H1 (cell line): ENCODE data around the gene TMC4. TPM values are rescaled to one million over a fixed set of nuclear protein-coding genes. Genes with fewer than 3 reads are reported as not detected.

Source experiments
- CTCF ChIA-PET: fragments of 300-600 bp; sonication (Branson Sonifier 250); formaldehyde crosslinking; loops from one replicate; lab custom pipeline; 2021; ENCODE audit not compliant: partially characterized antibody; lab: Charles Lee
- POLR2A ChIA-PET: fragments of 300-600 bp; sonication (Branson Sonifier 250); formaldehyde crosslinking; loops from one replicate; lab custom pipeline; 2021; ENCODE audit warnings: inconsistent platforms; ENCODE audit not compliant: partially characterized antibody; lab: Charles Lee
- DNase-seq, 2 experiments: peaks; one replicate each; pipeline versions ENCODE4 v3.0.0 to v3.0.0-alpha.2; 2010 to 2022; ENCODE audit warnings: low spot score in 2 of 2, low read depth in 1 of 2, mixed read lengths in 1 of 2
- FAIRE-seq: peaks from 2 replicates; lab custom pipeline; 2011; peaks lifted over from hg19 to GRCh38; lab: Jason Lieb, UNC
- H2AFZ ChIP-seq: 2 replicates; pipeline ENCODE4 v1.8.1; 2012; ENCODE audit warnings: low read length, inconsistent platforms
- H2AK5ac ChIP-seq: 2 replicates; pipeline ENCODE4 v1.6.1; 2013; ENCODE audit warnings: low read depth, low read length
- H2BK120ac ChIP-seq: replicated peaks from 2 replicates; pipeline ENCODE3; 2013; ENCODE audit warnings: low read depth, low read length, inconsistent platforms
- H2BK12ac ChIP-seq: 2 replicates; pipeline ENCODE4 v1.6.1; 2013; ENCODE audit warnings: low read depth, low read length
- H2BK15ac ChIP-seq: 2 replicates; pipeline ENCODE4 v1.6.1; 2013; ENCODE audit warnings: low read length
- H2BK20ac ChIP-seq: 2 replicates; pipeline ENCODE4 v1.6.1; 2013; ENCODE audit warnings: low read length
- H2BK5ac ChIP-seq: 2 replicates; pipeline ENCODE4 v1.6.1; 2013; ENCODE audit warnings: low read depth, low read length
- H3K14ac ChIP-seq: 2 replicates; pipeline ENCODE4 v1.6.1; 2013; ENCODE audit warnings: inconsistent platforms; ENCODE audit not compliant: insufficient read length
- H3K18ac ChIP-seq: 2 replicates; pipeline ENCODE4 v1.6.1; 2013; ENCODE audit warnings: low read length; ENCODE audit errors: extremely low read depth
- H3K23ac ChIP-seq: 2 replicates; pipeline ENCODE4 v1.6.1; 2013; ENCODE audit warnings: inconsistent platforms; ENCODE audit not compliant: insufficient read length
- H3K23me2 ChIP-seq: 2 replicates; pipeline ENCODE4 v1.6.1; 2013; ENCODE audit warnings: low read depth, low read length
- H3K27ac ChIP-seq: 2 replicates; pipeline ENCODE4 v1.6.1; 2011; ENCODE audit warnings: low read depth, low read length, inconsistent platforms
- H3K27me3 ChIP-seq, 4 experiments: replicated peaks in 1 of 4; 1 replicate in 1 of 4; 2 replicates in 3 of 4; pipeline versions ENCODE4 v1.6.1 to v1.8.1; 2011 to 2013; ENCODE audit warnings: low read length in 3 of 4, mild to moderate bottlenecking in 3 of 4, inconsistent platforms in 2 of 4, mixed read lengths in 2 of 4, moderate library complexity in 1 of 4; ENCODE audit not compliant: control insufficient read depth in 3 of 4, insufficient read depth in 3 of 4; ENCODE audit errors: extremely low read depth in 1 of 4
- H3K36me3 ChIP-seq, 4 experiments: 2 replicates each; pipeline versions ENCODE4 v1.6.1 to v1.8.1; 2011 to 2013; ENCODE audit warnings: mild to moderate bottlenecking in 4 of 4, low read length in 3 of 4, moderate library complexity in 2 of 4, control low read depth in 1 of 4, inconsistent platforms in 1 of 4; ENCODE audit not compliant: insufficient read depth in 4 of 4, control insufficient read depth in 2 of 4
- H3K4ac ChIP-seq: replicated peaks from 2 replicates; pipeline ENCODE3; 2013; ENCODE audit warnings: low read length, low read depth, mixed read lengths, inconsistent platforms; ENCODE audit not compliant: insufficient read length
- H3K4me1 ChIP-seq, 4 experiments: replicated peaks in 1 of 4; 1 replicate in 1 of 4; 2 replicates in 3 of 4; pipeline versions ENCODE4 v1.6.1 to v1.8.1; 2011 to 2013; ENCODE audit warnings: low read length in 3 of 4, inconsistent platforms in 2 of 4, mixed read lengths in 1 of 4; ENCODE audit not compliant: insufficient read depth in 4 of 4, control insufficient read depth in 3 of 4
- H3K4me2 ChIP-seq, 2 experiments: 2 replicates each; pipeline versions ENCODE4 v1.6.1 to v1.8.1; 2011 to 2013; ENCODE audit warnings: low read depth in 2 of 2, low read length in 2 of 2, control low read depth in 1 of 2, inconsistent platforms in 1 of 2, mild to moderate bottlenecking in 1 of 2; ENCODE audit not compliant: insufficient read depth in 1 of 2
- H3K4me3 ChIP-seq, 4 experiments: fragments of 200-600, 300-600 bp in 1 of 4; sonication (generic), shearing (Covaris generic), sonication (Bioruptor Twin) in 1 of 4; 2 replicates each; pipeline versions ENCODE4 v1.5.1 to v1.8.1; 2011 to 2016; ENCODE audit warnings: low read length in 4 of 4, low read depth in 3 of 4, control low read depth in 2 of 4, inconsistent platforms in 2 of 4, mild to moderate bottlenecking in 2 of 4, mixed read lengths in 1 of 4, moderate library complexity in 1 of 4; ENCODE audit not compliant: insufficient read depth in 2 of 4; ENCODE audit errors: extremely low read depth in 1 of 4
- H3K56ac ChIP-seq: replicated peaks from 2 replicates; pipeline ENCODE3; 2013; ENCODE audit warnings: low read depth, mild to moderate bottlenecking, mixed read lengths, low read length, inconsistent platforms; ENCODE audit not compliant: insufficient read length
- H3K79me1 ChIP-seq: 2 replicates; pipeline ENCODE4 v1.6.1; 2013; ENCODE audit warnings: low read depth, low read length, control low read depth
- H3K79me2 ChIP-seq, 2 experiments: 2 replicates each; pipeline versions ENCODE4 v1.6.1 to v1.8.1; 2012 to 2013; ENCODE audit warnings: low read length in 2 of 2, mild to moderate bottlenecking in 2 of 2, inconsistent platforms in 1 of 2; ENCODE audit not compliant: insufficient read depth in 2 of 2, control insufficient read depth in 1 of 2
- H3K9ac ChIP-seq, 4 experiments: replicated peaks in 1 of 4; 1 replicate in 1 of 4; 2 replicates in 3 of 4; pipeline versions ENCODE4 v1.6.1 to v1.8.1; 2011 to 2013; ENCODE audit warnings: low read depth in 3 of 4, low read length in 3 of 4, control low read depth in 2 of 4, mild to moderate bottlenecking in 2 of 4, moderate library complexity in 2 of 4, inconsistent platforms in 1 of 4; ENCODE audit errors: extremely low read depth in 1 of 4
- H3K9me3 ChIP-seq, 2 experiments: 2 replicates each; pipeline versions ENCODE4 v1.6.1 to v1.8.1; 2012 to 2013; ENCODE audit warnings: mild to moderate bottlenecking in 2 of 2, moderate library complexity in 2 of 2, control low read depth in 1 of 2, inconsistent platforms in 1 of 2, low read depth in 1 of 2, low read length in 1 of 2, mixed read lengths in 1 of 2; ENCODE audit not compliant: insufficient read depth in 2 of 2
- H4K20me1 ChIP-seq, 2 experiments: replicated peaks in 1 of 2; 2 replicates each; pipeline versions ENCODE3 to v1.8.1; 2011 to 2013; ENCODE audit warnings: inconsistent platforms in 2 of 2, low read length in 2 of 2, mild to moderate bottlenecking in 1 of 2; ENCODE audit not compliant: insufficient read depth in 2 of 2, control insufficient read depth in 1 of 2
- H4K5ac ChIP-seq: 2 replicates; pipeline ENCODE4 v1.6.1; 2013; ENCODE audit warnings: low read length, low read depth, mixed read lengths, inconsistent platforms; ENCODE audit not compliant: insufficient read length
- H4K8ac ChIP-seq: 2 replicates; pipeline ENCODE4 v1.8.0; 2013; ENCODE audit warnings: mild to moderate bottlenecking, moderate library complexity, low read length, inconsistent platforms; ENCODE audit not compliant: insufficient read depth; ENCODE audit errors: extremely low read depth
- H4K91ac ChIP-seq: replicated peaks from 2 replicates; pipeline ENCODE3; 2013; ENCODE audit warnings: low read length, mixed read lengths, inconsistent platforms; ENCODE audit not compliant: insufficient read length
- CEBPB ChIP-seq: IDR thresholded peaks from 2 replicates; pipeline ENCODE4 v1.6.1; 2012; ENCODE audit warnings: low read depth, low read length
- EP300 ChIP-seq, 2 experiments: IDR thresholded peaks; 1 replicate in 1 of 2; 2 replicates in 1 of 2; pipeline ENCODE4 v1.6.1; 2011 to 2012; ENCODE audit warnings: low read depth in 2 of 2, low read length in 2 of 2, mild to moderate bottlenecking in 2 of 2, borderline replicate concordance in 1 of 2, inconsistent platforms in 1 of 2, moderate library complexity in 1 of 2
- SIRT6 ChIP-seq: IDR thresholded peaks from one replicate; pipeline ENCODE4 v1.7.1; 2012; ENCODE audit warnings: low read length, inconsistent platforms
- WGBS, 2 experiments: shearing (Covaris generic) in 1 of 2; methylation state at CpG; one replicate each; pipeline versions ENCODE4 v1.1.6 to v1.1.7; 2013 to 2015; ENCODE audit warnings: low lambda C conversion rate in 2 of 2, mixed read lengths in 2 of 2, inconsistent platforms in 1 of 2, low coverage in 1 of 2, missing lambda C conversion rate in 1 of 2; ENCODE audit not compliant: insufficient replicate concordance in 2 of 2, insufficient coverage in 1 of 2, insufficient read length in 1 of 2; ENCODE audit errors: extremely low coverage in 1 of 2, missing lambda C conversion rate in 1 of 2; 5-methylcytosine and 5-hydroxymethylcytosine counted together
- polyA plus RNA-seq, 7 experiments: library from polyadenylated mRNA; depleted of rRNA in 3 of 7; stranded (reverse) in 5 of 7; unstranded in 2 of 7; fragments of >200 nt in 5 of 7; fragments of 200-250 nt in 2 of 7; gene quantifications; 1 replicate in 5 of 7; 2 replicates in 1 of 7; 4 replicates in 1 of 7; pipeline versions ENCODE4 v1.2.1 to v1.2.3, GENCODE V29; 2011 to 2013; ENCODE audit warnings: missing spikeins in 2 of 7, mixed read lengths in 2 of 7
- total RNA-seq: library from RNA; stranded (reverse); fragmentation: NEBNext Ultra II Directional; extraction: Animal tissue kit (Norgen Biotek cat#: 25700); gene quantifications from 2 replicates; pipeline ENCODE4 v1.2.1, GENCODE V29; 2021

Gene TMC4
- total and polyA plus RNA-seq, 2 of the 8 experiments (the other 6 are each of a cell fraction or from before 2014, with no cell fraction given), result 5.5 to 6.3 TPM

DNA sequence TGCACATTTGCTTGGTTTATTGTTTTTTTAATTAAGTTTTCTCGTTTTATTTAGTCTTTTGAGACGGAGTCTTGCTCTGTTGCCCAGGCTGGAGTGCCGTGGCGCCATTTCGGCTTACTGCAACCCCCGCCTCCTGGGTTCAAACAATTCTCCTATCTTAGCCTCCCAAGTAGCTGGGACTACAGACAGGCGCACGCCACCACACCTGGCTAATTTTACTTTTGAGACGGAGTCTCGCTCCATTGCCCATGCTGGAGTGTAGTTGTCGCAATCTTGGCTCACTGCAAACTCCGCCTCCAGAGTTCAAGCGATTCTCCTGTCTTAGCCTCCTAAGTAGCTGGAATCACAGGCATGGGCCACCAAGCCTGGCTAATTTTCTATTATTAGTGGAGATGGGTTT lies 29.0 kb upstream of the TMC4 start:
- FAIRE-seq, result no peak
- ChIA-PET POLR2A (interaction anchor here (0.9 to 28.7 kb wide), 25 partner anchors 5 to 260 kb away, joined by 3 to 909 read pairs (median 6); partner anchors contain the start of genes LILRB2, LILRB3, LILRB5 and MBOAT7), CTCF (interaction anchor here (0.6 to 2.9 kb wide), 4 partner anchors 9 to 1322 kb away, joined by 3 to 7 read pairs (median 6); partner anchors contain the start of gene TMC4)
- H3K4me3 ChIP-seq, result peak overlapping the region; percentile 81 to 96 (median 93)
- no peak overlapping the region for H4K5ac ChIP-seq
- peak overlapping the region; percentile 60 to 90 for H3K4me2 ChIP-seq
- no peak overlapping the region for H2AK5ac ChIP-seq
- no peak overlapping the region for H3K27ac ChIP-seq
- peak overlapping the region; percentile 98 to 99 (median 98) for H3K9ac ChIP-seq
- H4K8ac ChIP-seq, result no peak overlapping the region
- no peak overlapping the region for H3K56ac ChIP-seq
- H3K23me2 ChIP-seq, result peaks cover 20% of the 10 kb centered on the region
- no peak overlapping the region for H4K91ac ChIP-seq
- no peak overlapping the region for H2AFZ ChIP-seq
- peaks cover 12 to 25% (median 17%) of the 10 kb centered on the region in 4 experiments for H3K4me1 ChIP-seq
- no peaks in the 10 kb centered on the region for H3K27me3 ChIP-seq
- H3K79me2 ChIP-seq, result peaks cover 32 to 64% of the 10 kb centered on the region in 2 experiments
- DNase-seq, result no peak
- no peak overlapping the region for H2BK20ac ChIP-seq
- peaks cover 41 to 58% (median 51%) of the 10 kb centered on the region in 4 experiments for H3K36me3 ChIP-seq
- no peak overlapping the region for H2BK12ac ChIP-seq
- TF ChIP-seq CEBPB, result 0 out of 2 replicates have a peak, but pooled peaks have one; percentile 10
- no peak for TF ChIP-seq EP300 (IDR thresholded peaks at IDR 0.05; ENCODE audit: borderline replicate concordance in 1 of 2, low read depth in 2 of 2, low read length in 2 of 2)
- no peak for TF ChIP-seq SIRT6
- peaks cover 46 to 51% of the 10 kb centered on the region in 2 experiments for H4K20me1 ChIP-seq
- H3K4ac ChIP-seq, result no peak overlapping the region
- H3K79me1 ChIP-seq, result peaks cover 14% of the 10 kb centered on the region
- no peak overlapping the region for H3K23ac ChIP-seq
- no peak overlapping the region for H3K18ac ChIP-seq
- no peaks in the 10 kb centered on the region for H3K9me3 ChIP-seq
- H3K14ac ChIP-seq, result no peak overlapping the region
- H2BK15ac ChIP-seq, result no peak overlapping the region
- no peak overlapping the region for H2BK120ac ChIP-seq
- WGBS, 2 experiments, result 78% methylated on average over 13 of the region's 13 CpGs; no CpG with 5 or more reads in 1 of the 2 experiments
- no peak overlapping the region for H2BK5ac ChIP-seq
